GM12892 (cell line): ENCODE data around the gene CCDC83.

Experiments used
- DNase-seq: peaks from one replicate; pipeline ENCODE4 v3.0.0; 2011; ENCODE audit not compliant: insufficient read length
- FAIRE-seq: peaks from 2 replicates; lab custom pipeline; 2011; peaks lifted over from hg19 to GRCh38; lab: Jason Lieb, UNC
- POLR2A ChIP-seq: IDR thresholded peaks from 2 replicates; pipeline ENCODE4 v1.6.1; 2011; ENCODE audit warnings: low read depth, low read length, control low read depth
- POLR2AphosphoS5 ChIP-seq: IDR thresholded peaks from 2 replicates; pipeline ENCODE4 v1.6.1; 2011; ENCODE audit warnings: low read depth, low read length, control low read depth
- TAF1 ChIP-seq: IDR thresholded peaks from 2 replicates; pipeline ENCODE4 v1.6.1; 2011; ENCODE audit warnings: low read depth, mild to moderate bottlenecking, control low read depth, low read length, borderline replicate concordance

The CCDC83 gene

GRCh38 chr11:85866137-85866827, 11.1 kb downstream of the CCDC83 start:
- no peak for TF ChIP-seq POLR2A
- no peak for TF ChIP-seq TAF1
- TF ChIP-seq POLR2AphosphoS5, result no peak
- FAIRE-seq, result peak; percentile 38

GRCh38 chr11:85867751-85868150, 12.6 kb downstream of the CCDC83 start:
- FAIRE-seq (peak; percentile 14), DNase-seq (no peak)
- no peak for TF ChIP-seq POLR2AphosphoS5
- TF ChIP-seq TAF1, result no peak
- no peak for TF ChIP-seq POLR2A

More at GRCh38 chr11:85866137-85866827, 11.1 kb downstream of the CCDC83 start:
- DNase-seq, result no peak

DNA sequence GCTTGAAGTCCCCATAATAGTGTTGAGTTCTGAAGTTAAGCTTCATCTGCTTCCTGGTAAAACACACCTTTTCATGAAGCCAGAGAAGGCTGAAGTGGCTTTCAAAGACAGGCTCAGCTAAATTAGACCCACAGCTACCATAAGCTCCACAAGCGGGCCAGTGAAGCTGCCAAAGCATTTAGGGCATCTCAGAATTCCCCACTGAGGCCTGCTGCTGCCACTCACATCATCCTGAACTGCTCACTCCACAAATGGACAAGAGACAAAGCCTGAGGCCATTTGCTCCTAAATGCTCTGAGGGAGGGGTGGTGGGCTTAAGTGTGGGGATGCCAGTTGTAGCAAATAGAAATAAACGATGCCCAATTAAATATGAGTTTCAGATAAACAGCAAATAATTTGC, 14.6 kb downstream of the CCDC83 start:
- DNase-seq, result no peak
- FAIRE-seq, result peak; percentile 33
- no peak for TF ChIP-seq POLR2A

DNA sequence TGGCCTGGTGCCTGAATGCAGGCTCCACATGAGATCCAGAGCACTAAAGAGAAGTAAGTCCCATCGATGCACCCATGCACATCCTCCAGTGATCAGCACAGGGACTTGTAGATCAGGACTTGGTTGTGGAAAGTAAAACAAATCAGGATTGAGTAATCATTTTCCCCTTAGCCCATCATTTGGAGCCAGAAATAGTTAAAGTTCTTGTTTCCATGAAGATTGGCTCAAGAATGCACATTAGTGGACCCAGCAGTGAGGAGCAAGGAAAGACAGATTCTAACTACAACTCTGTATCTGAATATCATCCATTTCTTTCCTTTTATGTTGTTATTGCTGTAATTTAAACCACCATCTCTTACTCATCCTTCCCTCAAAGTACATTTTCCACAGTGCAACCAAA, 19.1 kb downstream of the CCDC83 start:
- TF ChIP-seq POLR2A, result no peak
- no peak for TF ChIP-seq POLR2AphosphoS5
- TF ChIP-seq TAF1, result no peak
- FAIRE-seq (no peak), DNase-seq (no peak)

GRCh38 chr11:85875505-85875904, 20.3 kb downstream of the CCDC83 start:
- FAIRE-seq (no peak), DNase-seq (no peak)

GRCh38 chr11:85884581-85885021, 29.4 kb downstream of the CCDC83 start:
- TF ChIP-seq POLR2A (no peak), POLR2AphosphoS5 (no peak), TAF1 (no peak)
- DNase-seq (no peak), FAIRE-seq (no peak)

More at GRCh38 chr11:85875505-85875904, 20.3 kb downstream of the CCDC83 start:
- TF ChIP-seq POLR2A (no peak), TAF1 (no peak), POLR2AphosphoS5 (no peak)

GRCh38 chr11:85886089-85887056, 31.2 kb downstream of the CCDC83 start:
- TF ChIP-seq TAF1 (no peak), POLR2A (no peak), POLR2AphosphoS5 (no peak)
- FAIRE-seq, result no peak
- no peak for DNase-seq

DNA sequence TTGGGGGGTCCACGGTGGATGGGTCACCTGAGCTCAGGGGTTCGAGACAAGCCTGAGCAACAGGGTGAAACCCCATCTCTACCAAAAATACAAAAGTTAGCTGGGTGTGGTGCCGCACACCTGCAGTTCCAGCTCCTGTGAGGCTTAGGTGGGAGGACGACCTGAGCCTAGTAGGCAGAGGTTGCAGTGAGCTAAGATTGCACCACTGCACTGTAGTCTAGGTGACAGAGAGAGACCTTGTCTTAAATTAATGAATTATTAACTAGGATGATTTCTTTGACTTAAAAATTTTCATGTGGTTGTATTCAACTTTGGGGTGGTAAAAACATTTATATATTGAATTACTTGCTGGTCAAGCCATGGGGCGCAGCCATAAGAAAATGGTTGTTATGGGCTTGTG, 33.9 kb downstream of the CCDC83 start:
- TF ChIP-seq POLR2AphosphoS5 (no peak), TAF1 (no peak), POLR2A (no peak)
- FAIRE-seq (no peak), DNase-seq (no peak)

- TF ChIP-seq POLR2A (no peak), TAF1 (no peak), POLR2AphosphoS5 (no peak)
- FAIRE-seq (no peak), DNase-seq (no peak)
These were observed 34.7 kb downstream of the CCDC83 start for GRCh38 chr11:85889676-85890579.

DNA sequence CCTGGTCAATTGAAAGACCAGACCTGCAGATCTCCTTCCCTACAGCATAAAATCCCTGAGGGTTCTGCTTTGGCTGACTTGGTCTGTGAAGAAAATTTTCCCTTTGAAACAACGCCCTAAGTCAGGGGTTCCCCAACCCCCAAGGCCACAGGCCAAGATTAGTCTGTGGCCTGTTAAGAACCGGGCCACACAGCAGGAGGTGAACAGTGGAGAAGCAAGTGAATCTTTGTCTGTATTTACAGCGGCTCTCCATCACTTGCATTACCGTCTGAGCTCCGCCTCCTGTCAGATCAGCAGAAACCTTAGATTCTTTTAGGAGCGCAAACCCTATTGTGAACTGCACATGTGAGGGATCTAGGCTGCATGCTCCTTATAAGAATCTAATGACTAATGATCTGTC, 38.2 kb downstream of the CCDC83 start:
- no peak for FAIRE-seq

More for the DNA sequence above, 38.2 kb downstream of the CCDC83 start:
- no peak for DNase-seq
- TF ChIP-seq TAF1 (no peak), POLR2AphosphoS5 (no peak), POLR2A (no peak)
